ENCODE results near the gene MLST8. TPM values are rescaled to one million over a fixed set of nuclear protein-coding genes. Genes with fewer than 3 reads are reported as not detected.

MLST8 gene
- total and polyA plus RNA-seq, 9 donors, result 7.4 to 56.2 (median 28.4) TPM

DNA sequence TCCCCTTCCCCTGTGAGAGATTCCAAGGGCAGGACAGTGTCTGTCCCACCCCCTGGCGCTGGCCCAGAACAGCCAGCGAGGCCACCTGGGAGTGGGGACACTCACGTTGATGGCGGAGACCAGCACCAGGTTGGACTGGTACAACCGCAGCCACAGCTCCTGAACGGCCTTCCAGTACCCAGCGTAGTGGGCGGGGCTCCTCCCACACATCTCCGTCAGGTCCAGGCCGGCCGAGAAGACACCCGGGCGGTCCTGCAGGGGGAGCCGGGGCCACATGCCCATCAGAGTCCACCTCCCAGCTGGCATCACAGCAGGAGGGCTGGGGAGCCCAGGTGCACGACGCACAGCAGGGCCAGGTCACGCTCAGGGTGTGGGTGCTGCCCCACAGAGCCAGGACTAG lies 39.0 kb downstream of the MLST8 start:
- no peaks in the 10 kb centered on the region for H3K9me3 ChIP-seq
- 61 to 71% (median 67%) methylated on average over 17 of the region's 17 CpGs for WGBS, 3 donors

DNA sequence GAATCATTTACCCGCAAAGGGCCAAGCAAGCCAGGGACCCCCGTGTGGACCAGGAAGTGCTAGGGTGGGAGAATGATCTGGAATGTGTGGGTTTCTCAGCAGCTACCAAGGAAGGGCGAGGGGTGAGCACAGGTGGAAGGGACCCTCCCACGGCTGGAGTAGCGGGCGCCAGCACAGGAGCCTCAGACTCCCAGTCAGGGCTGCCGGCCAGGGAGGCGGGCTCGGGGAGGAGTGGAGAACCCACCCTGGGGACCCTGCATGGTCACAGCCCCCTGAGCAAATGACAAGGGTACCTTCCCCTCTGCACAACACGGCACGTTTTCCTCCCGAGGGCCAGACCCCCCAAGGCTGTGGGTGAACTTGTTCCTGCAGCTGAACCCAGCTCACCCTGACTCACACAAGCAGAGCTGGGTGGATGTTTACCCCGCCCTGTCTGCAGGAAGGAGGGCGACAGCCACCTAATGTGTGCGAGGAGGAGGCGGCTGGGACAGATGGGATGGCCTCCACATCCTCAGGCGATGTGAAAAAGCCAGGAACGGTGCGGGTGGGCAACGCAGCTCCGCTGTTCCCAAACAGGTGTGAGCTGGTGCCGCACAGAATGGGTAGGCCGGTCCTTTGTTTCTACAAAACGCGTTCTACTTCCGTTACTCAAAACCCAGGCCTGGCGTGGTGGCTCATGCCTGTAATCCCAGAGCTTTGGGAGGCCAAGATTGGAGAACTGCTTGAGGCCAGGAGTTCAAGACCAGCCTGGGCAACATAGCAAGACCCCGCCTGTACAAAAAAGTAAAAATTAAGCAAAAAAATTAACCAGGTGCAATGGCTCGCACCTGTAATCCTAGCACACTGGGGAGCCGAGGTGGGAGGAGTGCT lies 39.9 kb downstream of the MLST8 start:
- 88 to 94% (median 90%) methylated on average over 28 to 30 of the region's 30 CpGs for WGBS, 3 donors
- DNase-seq, result no peak
- H3K27me3 ChIP-seq, result no peaks in the 10 kb centered on the region
- H3K9me3 ChIP-seq, result no peaks in the 10 kb centered on the region
- intact Hi-C loops (cut with DNase I), result no loop called here
- no peak overlapping the region for H3K27ac ChIP-seq
- H3K36me3 ChIP-seq, result no peaks in the 10 kb centered on the region
- no peaks in the 10 kb centered on the region for H3K4me1 ChIP-seq (ENCODE audit: insufficient read depth)
- H3K4me3 ChIP-seq, result no peak overlapping the region
- TF ChIP-seq, protein P1, sequence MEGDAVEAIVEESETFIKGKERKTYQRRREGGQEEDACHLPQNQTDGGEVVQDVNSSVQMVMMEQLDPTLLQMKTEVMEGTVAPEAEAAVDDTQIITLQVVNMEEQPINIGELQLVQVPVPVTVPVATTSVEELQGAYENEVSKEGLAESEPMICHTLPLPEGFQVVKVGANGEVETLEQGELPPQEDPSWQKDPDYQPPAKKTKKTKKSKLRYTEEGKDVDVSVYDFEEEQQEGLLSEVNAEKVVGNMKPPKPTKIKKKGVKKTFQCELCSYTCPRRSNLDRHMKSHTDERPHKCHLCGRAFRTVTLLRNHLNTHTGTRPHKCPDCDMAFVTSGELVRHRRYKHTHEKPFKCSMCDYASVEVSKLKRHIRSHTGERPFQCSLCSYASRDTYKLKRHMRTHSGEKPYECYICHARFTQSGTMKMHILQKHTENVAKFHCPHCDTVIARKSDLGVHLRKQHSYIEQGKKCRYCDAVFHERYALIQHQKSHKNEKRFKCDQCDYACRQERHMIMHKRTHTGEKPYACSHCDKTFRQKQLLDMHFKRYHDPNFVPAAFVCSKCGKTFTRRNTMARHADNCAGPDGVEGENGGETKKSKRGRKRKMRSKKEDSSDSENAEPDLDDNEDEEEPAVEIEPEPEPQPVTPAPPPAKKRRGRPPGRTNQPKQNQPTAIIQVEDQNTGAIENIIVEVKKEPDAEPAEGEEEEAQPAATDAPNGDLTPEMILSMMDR (IDR thresholded peaks at IDR 0.05), result no peak
- TF ChIP-seq POLR2A (IDR thresholded peaks at IDR 0.05) (no peak), EP300 (IDR thresholded peaks at IDR 0.05) (no peak)

More for the DNA sequence above, 39.0 kb downstream of the MLST8 start:
- intact Hi-C loops (cut with DNase I), result no loop called here
- no peak overlapping the region for H3K4me3 ChIP-seq
- H3K27ac ChIP-seq, result no peak overlapping the region
- no peaks in the 10 kb centered on the region for H3K4me1 ChIP-seq (ENCODE audit: insufficient read depth)
- H3K27me3 ChIP-seq, result no peaks in the 10 kb centered on the region
- TF ChIP-seq POLR2A (IDR thresholded peaks at IDR 0.05) (no peak), EP300 (IDR thresholded peaks at IDR 0.05) (no peak)
- TF ChIP-seq, protein P1 (IDR thresholded peaks at IDR 0.05), result no peak
- H3K36me3 ChIP-seq, result no peaks in the 10 kb centered on the region
- no peak for DNase-seq

DNA sequence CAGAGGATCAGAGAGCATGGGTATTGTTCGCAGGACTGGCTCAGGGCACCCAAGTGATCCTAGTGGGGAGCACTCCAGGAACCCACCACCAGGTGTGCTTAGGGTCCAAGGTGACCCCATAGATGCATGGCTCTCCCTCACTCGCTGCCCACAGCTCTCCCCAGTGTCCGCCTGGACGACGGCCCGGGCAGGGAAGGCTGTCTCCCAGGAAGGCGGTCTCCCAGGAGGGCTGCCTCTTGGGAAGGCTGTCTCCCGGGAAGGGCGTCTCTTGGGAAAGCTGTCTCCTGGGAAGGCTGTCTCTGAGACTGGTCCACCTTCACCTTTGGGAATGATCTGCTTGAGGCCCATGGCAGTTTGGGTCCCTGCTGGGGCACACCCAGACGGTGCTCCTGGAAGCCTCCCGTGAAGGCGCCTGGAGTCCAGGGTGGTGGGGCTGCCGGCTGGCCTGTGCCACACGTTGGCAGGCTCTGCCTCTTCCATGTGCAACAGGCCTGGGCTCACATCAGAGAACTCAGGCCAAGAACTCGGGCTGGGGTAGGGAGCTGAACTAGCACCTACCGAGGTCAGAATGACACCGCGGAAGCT lies 41.1 kb downstream of the MLST8 start:
- no peaks in the 10 kb centered on the region for H3K36me3 ChIP-seq
- H3K27me3 ChIP-seq, result no peaks in the 10 kb centered on the region
- DNase-seq, result no peak
- H3K4me3 ChIP-seq, result no peak overlapping the region
- no peaks in the 10 kb centered on the region for H3K9me3 ChIP-seq
- H3K4me1 ChIP-seq (ENCODE audit: insufficient read depth), result no peaks in the 10 kb centered on the region
- TF ChIP-seq, protein P1 (IDR thresholded peaks at IDR 0.05), result no peak
- no peak for TF ChIP-seq EP300 (IDR thresholded peaks at IDR 0.05)
- no peak for TF ChIP-seq POLR2A (IDR thresholded peaks at IDR 0.05)
- intact Hi-C loops (cut with DNase I), result no loop called here
- WGBS, 3 donors, result 84 to 91% (median 89%) methylated on average over 12 to 18 of the region's 18 CpGs
- H3K27ac ChIP-seq, result no peak overlapping the region

DNA sequence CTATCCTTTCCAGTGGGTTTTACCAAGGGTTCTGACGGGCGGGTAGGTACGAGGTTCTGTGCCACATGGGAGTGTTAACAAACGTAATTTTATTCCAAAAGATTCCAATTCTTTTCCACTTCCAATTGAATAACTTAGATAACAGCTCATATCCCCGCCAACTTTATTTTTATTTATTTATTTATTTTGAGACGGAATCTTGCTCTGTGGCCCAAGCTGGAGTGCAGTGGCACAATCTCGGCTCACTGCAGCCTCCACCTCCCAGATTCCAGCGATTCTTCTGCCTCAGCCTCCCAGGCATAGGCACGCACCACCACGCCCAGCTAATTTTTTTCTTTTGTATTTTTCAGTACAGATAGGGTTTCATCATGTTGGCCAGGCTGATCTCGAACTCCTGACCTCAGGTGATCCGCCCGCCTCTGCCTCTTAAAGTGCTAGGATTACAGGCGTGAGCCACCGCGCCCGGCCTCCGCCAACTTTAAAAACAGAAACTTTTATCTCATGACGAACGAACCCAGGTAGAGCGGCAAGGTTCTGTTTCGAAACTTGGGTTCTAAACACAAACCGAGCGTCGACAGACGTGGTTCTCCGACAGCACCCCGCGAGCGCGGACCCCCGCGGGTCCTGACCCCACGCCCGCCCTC lies 45.5 kb downstream of the MLST8 start:
- H3K4me3 ChIP-seq, result peak overlapping the region; percentile 46
- H3K27ac ChIP-seq, result peak overlapping the region; percentile 77 to 78
- DNase-seq, result no peak
- TF ChIP-seq, protein P1 (IDR thresholded peaks at IDR 0.05), result no peak
- TF ChIP-seq POLR2A (IDR thresholded peaks at IDR 0.05) (no peak), EP300 (IDR thresholded peaks at IDR 0.05) (no peak)
- H3K36me3 ChIP-seq, result no peaks in the 10 kb centered on the region
- WGBS, 3 donors, result 3 to 4% (median 3%) methylated on average over 32 to 35 of the region's 35 CpGs
- H3K4me1 ChIP-seq (ENCODE audit: insufficient read depth), result peaks cover 2% of the 10 kb centered on the region
- H3K9me3 ChIP-seq, result no peaks in the 10 kb centered on the region
- intact Hi-C loops (cut with DNase I), result loop anchor here in 1 of 4 donors (10.0 kb wide), 1 partner anchor 96 kb away; the partner anchor contains the start of gene TRAF7
- no peaks in the 10 kb centered on the region for H3K27me3 ChIP-seq

All from ovary (tissue), 9 donors.